ENCODE results near the gene DNAH1.
"Not testable (repeated sequence)": the region's sequence is repeated elsewhere in the genome, so short reads cannot be mapped to it uniquely, and the experiment has no call there.

Gene DNAH1

GRCh38 chr3:52315977-52316764 lies at the start of gene DNAH1:
Gene DNAH1 (plus strand): TSS chr3:52316319. CDS start chr3:52322443, 6,124 bp downstream.
- DNase-seq: peak in 9 of 51 donors; percentile 4 to 34 (median 24)

GRCh38 chr3:52268036-52268435 lies 48.1 kb upstream of the DNAH1 start:
- DNase-seq: no peak

- no peak for DNase-seq
Measured at GRCh38 chr3:52269776-52270175, 46.3 kb upstream of the DNAH1 start.

- DNase-seq: no peak
Measured at GRCh38 chr3:52270252-52270754, 45.8 kb upstream of the DNAH1 start.

GRCh38 chr3:52272172-52272571 lies 43.9 kb upstream of the DNAH1 start:
- DNase-seq: not testable (repeated sequence)

GRCh38 chr3:52272831-52273230 lies 43.3 kb upstream of the DNAH1 start:
- no peak for DNase-seq

GRCh38 chr3:52274781-52275180 lies 41.3 kb upstream of the DNAH1 start:
- DNase-seq: not testable (repeated sequence)

GRCh38 chr3:52277071-52277964 lies 38.8 kb upstream of the DNAH1 start:
- peak in 44 of 51 donors; percentile 9 to 87 (median 58) for DNase-seq

GRCh38 chr3:52277972-52278509 lies 38.1 kb upstream of the DNAH1 start:
- DNase-seq: peak in 19 of 51 donors; percentile 39 to 90 (median 70)

GRCh38 chr3:52278510-52279069 lies 37.5 kb upstream of the DNAH1 start, which contains the start of gene WDR82:
Gene WDR82 (minus strand): TSS chr3:52278649. CDS start chr3:52278361, 288 bp downstream.
- DNase-seq: peak; percentile 67 to 99 (median 94)

GRCh38 chr3:52279596-52279995 lies 36.5 kb upstream of the DNAH1 start:
- peak in 1 of 51 donors; percentile 50 for DNase-seq

GRCh38 chr3:52280050-52280461 lies 36.1 kb upstream of the DNAH1 start:
- DNase-seq: peak in 2 of 51 donors; percentile 13 to 50

GRCh38 chr3:52281981-52282801 lies 33.9 kb upstream of the DNAH1 start:
- no peak for DNase-seq

- DNase-seq: no peak
Measured at GRCh38 chr3:52283306-52283705, 32.8 kb upstream of the DNAH1 start.

GRCh38 chr3:52284051-52284450 lies 32.1 kb upstream of the DNAH1 start:
- not testable (repeated sequence) for DNase-seq

- DNase-seq: no peak
Measured at GRCh38 chr3:52286777-52287110, 29.4 kb upstream of the DNAH1 start.

- no peak for DNase-seq
Measured at GRCh38 chr3:52288674-52289073, 27.4 kb upstream of the DNAH1 start.

- DNase-seq: no peak
Measured at GRCh38 chr3:52289338-52289746, 26.8 kb upstream of the DNAH1 start.

- no peak for DNase-seq
Measured at GRCh38 chr3:52289747-52290595, 26.1 kb upstream of the DNAH1 start.
